GM19438 (cell line): ENCODE measurements around the gene GATAD1.
"Not testable (repeated sequence)": the region's sequence is repeated elsewhere in the genome, so short reads cannot be mapped to it uniquely, and the experiment has no call there.

ENCODE experiments used
- ATAC-seq: cut with Tn5 transposase; IDR thresholded peaks from one replicate; pipeline ENCODE4 v1.9.1; 2021; ENCODE audit warnings: low read depth; ENCODE audit not compliant: unreplicated experiment

Gene GATAD1

GRCh38 chr7:92436612-92437445 is 10.5 kb upstream of the GATAD1 start:
- no peak for ATAC-seq

- no peak for ATAC-seq
These were observed 9.3 kb upstream of the GATAD1 start for GRCh38 chr7:92437956-92438491.

GRCh38 chr7:92442720-92443119 is 4.6 kb upstream of the GATAD1 start:
- ATAC-seq = not testable (repeated sequence)

- no peak for ATAC-seq
These were observed 375 bp upstream of the GATAD1 start for GRCh38 chr7:92446869-92447344.

GRCh38 chr7:92448205-92448747 is 994 bp downstream of the GATAD1 start:
- ATAC-seq = peak; percentile 41

GRCh38 chr7:92451645-92452044 is 4.4 kb downstream of the GATAD1 start:
- no peak for ATAC-seq

- no peak for ATAC-seq
These were observed 9.0 kb downstream of the GATAD1 start for GRCh38 chr7:92456236-92456635.

GRCh38 chr7:92460109-92460508 is 12.8 kb downstream of the GATAD1 start:
- no peak for ATAC-seq

GRCh38 chr7:92460510-92460909 is 13.2 kb downstream of the GATAD1 start:
- ATAC-seq = no peak

- ATAC-seq = no peak
These were observed 14.0 kb downstream of the GATAD1 start for GRCh38 chr7:92461027-92462003.

GRCh38 chr7:92462560-92462959 is 15.3 kb downstream of the GATAD1 start:
- no peak for ATAC-seq

GRCh38 chr7:92464515-92464914 is 17.2 kb downstream of the GATAD1 start:
- no peak for ATAC-seq

GRCh38 chr7:92466682-92467081 is 19.4 kb downstream of the GATAD1 start:
- ATAC-seq = no peak

GRCh38 chr7:92468589-92468988 is 21.3 kb downstream of the GATAD1 start:
- ATAC-seq = not testable (repeated sequence)

- not testable (repeated sequence) for ATAC-seq
These were observed 26.7 kb downstream of the GATAD1 start for GRCh38 chr7:92473989-92474388.

- ATAC-seq = not testable (repeated sequence)
These were observed 28.0 kb downstream of the GATAD1 start for GRCh38 chr7:92475261-92475770.

GRCh38 chr7:92475851-92476590 is 28.7 kb downstream of the GATAD1 start:
- not testable (repeated sequence) for ATAC-seq

- not testable (repeated sequence) for ATAC-seq
These were observed 30.4 kb downstream of the GATAD1 start, which contains the start of gene ERVW-1 for GRCh38 chr7:92477681-92478080. ERVW-1 (minus strand) TSS chr7:92477946; CDS start chr7:92470381, 7,565 bp downstream.

- no peak for ATAC-seq
These were observed 30.8 kb downstream of the GATAD1 start for GRCh38 chr7:92478095-92478494.
